Right kidney (tissue), 1 donor: ENCODE results near the gene MAF.

Experiments used
- DNase-seq: peaks from one replicate; pipeline ENCODE4 v3.0.0-alpha.2; 2016

Gene MAF

GRCh38 chr16:79547085-79547484 is 53.5 kb downstream of the MAF start:
- no peak for DNase-seq
